ENCODE results near the gene PARN.

DNA sequence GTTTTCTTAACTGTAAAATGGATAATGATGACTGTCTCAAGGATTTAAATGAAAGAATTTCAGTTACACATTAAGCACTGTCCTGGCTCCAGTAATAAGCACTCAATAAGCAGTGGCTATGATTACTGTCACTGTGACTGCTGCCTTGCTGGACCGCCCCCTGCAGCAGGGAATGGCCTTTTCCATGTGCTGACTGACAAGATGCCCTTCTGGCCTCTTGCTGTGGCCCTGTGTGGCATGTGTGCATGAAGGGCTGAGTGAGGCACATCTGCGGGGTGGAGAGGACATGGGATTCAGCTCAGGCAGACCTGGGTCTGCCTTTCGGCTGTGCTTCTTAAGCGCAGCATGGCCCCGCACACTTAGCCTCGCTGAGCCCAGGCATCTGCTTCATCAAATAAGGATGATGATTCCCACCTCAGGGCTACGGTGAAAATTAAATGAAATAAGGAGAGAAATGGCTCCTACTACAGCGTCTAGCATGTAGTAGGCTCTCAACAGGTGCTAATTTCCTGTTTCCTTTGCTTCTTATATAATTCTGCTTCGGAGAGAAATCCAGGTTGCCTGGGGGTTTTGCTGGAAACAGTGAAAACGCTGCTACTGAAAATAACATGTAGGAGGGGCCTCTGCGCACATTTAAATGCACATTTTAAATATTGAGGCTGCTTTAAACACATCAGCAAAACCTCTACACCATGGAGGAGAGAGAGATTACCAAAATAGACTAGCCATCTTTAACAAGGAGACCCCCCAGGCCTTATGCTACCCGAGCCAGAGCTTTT lies 183.9 kb downstream of the PARN start:
- TF ChIP-seq, protein P1, sequence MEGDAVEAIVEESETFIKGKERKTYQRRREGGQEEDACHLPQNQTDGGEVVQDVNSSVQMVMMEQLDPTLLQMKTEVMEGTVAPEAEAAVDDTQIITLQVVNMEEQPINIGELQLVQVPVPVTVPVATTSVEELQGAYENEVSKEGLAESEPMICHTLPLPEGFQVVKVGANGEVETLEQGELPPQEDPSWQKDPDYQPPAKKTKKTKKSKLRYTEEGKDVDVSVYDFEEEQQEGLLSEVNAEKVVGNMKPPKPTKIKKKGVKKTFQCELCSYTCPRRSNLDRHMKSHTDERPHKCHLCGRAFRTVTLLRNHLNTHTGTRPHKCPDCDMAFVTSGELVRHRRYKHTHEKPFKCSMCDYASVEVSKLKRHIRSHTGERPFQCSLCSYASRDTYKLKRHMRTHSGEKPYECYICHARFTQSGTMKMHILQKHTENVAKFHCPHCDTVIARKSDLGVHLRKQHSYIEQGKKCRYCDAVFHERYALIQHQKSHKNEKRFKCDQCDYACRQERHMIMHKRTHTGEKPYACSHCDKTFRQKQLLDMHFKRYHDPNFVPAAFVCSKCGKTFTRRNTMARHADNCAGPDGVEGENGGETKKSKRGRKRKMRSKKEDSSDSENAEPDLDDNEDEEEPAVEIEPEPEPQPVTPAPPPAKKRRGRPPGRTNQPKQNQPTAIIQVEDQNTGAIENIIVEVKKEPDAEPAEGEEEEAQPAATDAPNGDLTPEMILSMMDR (IDR thresholded peaks at IDR 0.05; ENCODE audit: low read depth, low read length, poor library complexity, severe bottlenecking) = no peak
- TF ChIP-seq EZH2phosphoT487 (IDR thresholded peaks at IDR 0.05; ENCODE audit: borderline replicate concordance, low read length) = no peak

Data from DOHH2 (cell line).